ENCODE results near the gene MCMBP. TPM values are rescaled to one million over a fixed set of nuclear protein-coding genes. Genes with fewer than 3 reads are reported as not detected.

Gene MCMBP
- total RNA-seq, 1 experiment from 2014 or later, result 87.1 TPM

DNA sequence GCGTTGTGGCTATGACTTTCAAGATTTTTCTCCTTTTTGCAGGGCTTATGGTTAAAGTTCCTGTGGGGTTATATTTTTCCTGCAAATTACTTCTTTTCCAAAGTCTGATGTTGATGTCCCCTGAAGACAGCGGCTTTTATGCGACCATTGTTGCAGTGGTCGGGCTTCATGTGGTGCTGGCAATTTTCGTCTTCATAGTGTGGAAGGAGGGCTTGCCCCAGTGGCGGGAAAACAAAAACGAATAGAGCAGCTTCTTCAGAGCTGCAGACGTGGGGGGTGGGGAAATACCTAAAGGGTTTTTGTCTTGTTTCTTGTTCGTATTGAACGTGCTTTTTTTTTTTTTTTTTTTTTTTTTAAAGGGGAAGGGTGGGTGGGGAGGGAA lies 53.8 kb downstream of the MCMBP start:
- Histone ChIP-seq H3T11ph (ENCODE audit: low read length) (no peak overlapping the region), H3K23me2 (ENCODE audit: insufficient read length, low read depth, low read length, poor library complexity, severe bottlenecking) (peaks cover 8% of the 10 kb centered on the region), H3K23ac (ENCODE audit: insufficient read length, low read depth, low read length) (no peak overlapping the region), H3K4ac (ENCODE audit: low read depth, low read length) (no peak overlapping the region), H2BK5ac (ENCODE audit: insufficient read length, low read length) (no peak overlapping the region), H3K79me1 (ENCODE audit: insufficient read depth, low read depth, low read length, poor library complexity, severe bottlenecking) (no peaks in the 10 kb centered on the region), H3K4me1 (ENCODE audit: insufficient read depth, low read length) (no peaks in the 10 kb centered on the region), H4K5ac (ENCODE audit: insufficient read length, low read depth, low read length) (no peak overlapping the region), H3K79me2 (ENCODE audit: insufficient read depth, low read length) (peaks cover 10% of the 10 kb centered on the region; the same call in 1 of the 2 replicates), H4K20me1 (ENCODE audit: control insufficient read depth, insufficient read depth, insufficient read length) (no peaks in the 10 kb centered on the region), H4K8ac (replicated peaks; ENCODE audit: insufficient read length, low read depth, low read length) (no peak overlapping the region), H2AK5ac (ENCODE audit: insufficient read length, low read length) (no peak overlapping the region), H3K9me3 (ENCODE audit: control insufficient read depth, low read depth, low read length) (no peaks in the 10 kb centered on the region), H2BK12ac (ENCODE audit: insufficient read length, low read depth, low read length) (no peak overlapping the region), H2AFZ (ENCODE audit: low read length) (no peak overlapping the region), H2BK15ac (ENCODE audit: low read depth, low read length) (no peak overlapping the region), H2BK20ac (ENCODE audit: low read depth, low read length, poor library complexity, severe bottlenecking) (no peak overlapping the region), H3K4me2 (ENCODE audit: insufficient read depth, insufficient read length, low read length) (peak overlapping the region; percentile 64), H3K18ac (ENCODE audit: insufficient read length, low read depth, low read length) (peak overlapping the region; percentile 63), H4K91ac (ENCODE audit: insufficient read length, low read depth, low read length) (no peak overlapping the region), H3K56ac (ENCODE audit: insufficient read length, low read depth, low read length) (no peak overlapping the region), H3K27me3 (ENCODE audit: insufficient read depth, low read length) (no peaks in the 10 kb centered on the region), H3K14ac (ENCODE audit: insufficient read depth, low read length) (peak overlapping the region; percentile 64; the same call in 1 of the 2 replicates), H3K27ac (ENCODE audit: insufficient read length, low read depth, low read length) (peak overlapping the region; percentile 15), H2BK120ac (ENCODE audit: low read depth, low read length, poor library complexity, severe bottlenecking) (no peak overlapping the region), H3K9ac (ENCODE audit: extremely low read depth, insufficient read length, low read length) (peak overlapping the region; percentile 35)
- H3K9me3 Mint-ChIP-seq, result no peaks in the 10 kb centered on the region; a peak in 1 of 5 replicates
- TF ChIP-seq, protein P1, sequence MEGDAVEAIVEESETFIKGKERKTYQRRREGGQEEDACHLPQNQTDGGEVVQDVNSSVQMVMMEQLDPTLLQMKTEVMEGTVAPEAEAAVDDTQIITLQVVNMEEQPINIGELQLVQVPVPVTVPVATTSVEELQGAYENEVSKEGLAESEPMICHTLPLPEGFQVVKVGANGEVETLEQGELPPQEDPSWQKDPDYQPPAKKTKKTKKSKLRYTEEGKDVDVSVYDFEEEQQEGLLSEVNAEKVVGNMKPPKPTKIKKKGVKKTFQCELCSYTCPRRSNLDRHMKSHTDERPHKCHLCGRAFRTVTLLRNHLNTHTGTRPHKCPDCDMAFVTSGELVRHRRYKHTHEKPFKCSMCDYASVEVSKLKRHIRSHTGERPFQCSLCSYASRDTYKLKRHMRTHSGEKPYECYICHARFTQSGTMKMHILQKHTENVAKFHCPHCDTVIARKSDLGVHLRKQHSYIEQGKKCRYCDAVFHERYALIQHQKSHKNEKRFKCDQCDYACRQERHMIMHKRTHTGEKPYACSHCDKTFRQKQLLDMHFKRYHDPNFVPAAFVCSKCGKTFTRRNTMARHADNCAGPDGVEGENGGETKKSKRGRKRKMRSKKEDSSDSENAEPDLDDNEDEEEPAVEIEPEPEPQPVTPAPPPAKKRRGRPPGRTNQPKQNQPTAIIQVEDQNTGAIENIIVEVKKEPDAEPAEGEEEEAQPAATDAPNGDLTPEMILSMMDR (conservative IDR thresholded peaks at IDR 0.05), result no peak
- peaks cover 18 to 29% of the 10 kb centered on the region in 2 experiments for H3K4me1 Mint-ChIP-seq
- DNase-seq, result peak; percentile 47
- WGBS (ENCODE audit: extremely low coverage, insufficient read length, low lambda C conversion rate), result no CpG with 5 or more reads among the region's 10 CpGs
- H3K27ac Mint-ChIP-seq, result peak overlapping the region; percentile 95 to 98 (median 95)
- H3K36me3 Mint-ChIP-seq (ENCODE audit: insufficient read depth in 1 of 3, low read depth in 3 of 3), result peaks cover 4 to 31% (median 26%) of the 10 kb centered on the region in 3 experiments
- H3K4me3 Mint-ChIP-seq, result peak overlapping the region; percentile 81 to 82
- no peaks in the 10 kb centered on the region for H3K27me3 Mint-ChIP-seq (ENCODE audit: low read depth)
